GM12878 (cell line): ENCODE results near the gene CDC37L1. TPM values are rescaled to one million over a fixed set of nuclear protein-coding genes. Genes with fewer than 3 reads are reported as not detected.

Experiments
- ATAC-seq: fragments of 200-7000 bp; cut with Tn5 transposase; 3 replicates; pipeline ENCODE4 v1.9.1; 2020; ENCODE audit warnings: mild to moderate bottlenecking, moderate library complexity
- BruUV-seq: library from RNA; stranded (reverse); fragments of 400-500 nt; replicated peaks from 2 replicates; lab custom pipeline; 2021; lab: Mats Ljungman, UMichigan
- CTCF ChIA-PET: fragments of 300-600 bp; sonication (Branson Sonifier 250); formaldehyde crosslinking; extraction: SDS; loops from one replicate; lab custom pipeline; 2021; ENCODE audit warnings: inconsistent platforms; lab: Yijun Ruan, JAX
- POLR2A ChIA-PET: fragments of 350-600 bp; formaldehyde crosslinking; extraction: SDS; loops from one replicate; lab custom pipeline; 2021; ENCODE audit warnings: inconsistent platforms; lab: Charles Lee
- RAD21 ChIA-PET: fragments of 300-600 bp; sonication (Branson Sonifier 250); formaldehyde crosslinking; loops from one replicate; lab custom pipeline; 2023; ENCODE audit warnings: antibody characterized with exemption; ENCODE audit not compliant: unreplicated experiment; lab: Charles Lee
- SMC1A ChIA-PET: fragments of 300-600 bp; sonication (Branson Sonifier 250); formaldehyde crosslinking; loops from one replicate; lab custom pipeline; 2023; ENCODE audit not compliant: unreplicated experiment, uncharacterized antibody; lab: Charles Lee
- DNase-seq: peaks from one replicate; pipeline ENCODE4 v3.0.0-alpha.2; 2011; ENCODE audit warnings: low read depth, low spot score
- FAIRE-seq: peaks from 3 replicates; lab custom pipeline; 2011; peaks lifted over from hg19 to GRCh38; lab: Jason Lieb, UNC
- H2AFZ ChIP-seq: 2 replicates; pipeline ENCODE4 v1.6.0; 2011; ENCODE audit warnings: low read depth, low read length, control low read depth; ENCODE audit not compliant: control insufficient read depth
- H3K27ac ChIP-seq: 2 replicates; pipeline ENCODE4 v1.5.1; 2011; ENCODE audit warnings: control low read depth; ENCODE audit not compliant: control insufficient read depth, insufficient read depth
- H3K27me3 ChIP-seq, 2 experiments: replicated peaks in 1 of 2; 2 replicates each; pipeline versions ENCODE4 v1.6.0 to v1.6.1; 2011; ENCODE audit warnings: low read length in 1 of 2; ENCODE audit not compliant: control insufficient read depth in 2 of 2, insufficient read depth in 2 of 2
- H3K36me3 ChIP-seq, 2 experiments: 2 replicates each; pipeline ENCODE4 v1.5.1; 2011; ENCODE audit warnings: low read length in 1 of 2; ENCODE audit not compliant: control insufficient read depth in 2 of 2, insufficient read depth in 2 of 2
- H3K4me1 ChIP-seq: 2 replicates; pipeline ENCODE4 v1.6.1; 2011; ENCODE audit warnings: mild to moderate bottlenecking, low read length, moderate library complexity, mixed read lengths; ENCODE audit not compliant: control insufficient read depth, insufficient read depth
- H3K4me2 ChIP-seq: 2 replicates; pipeline ENCODE4 v1.6.0; 2011; ENCODE audit warnings: control low read depth; ENCODE audit not compliant: control insufficient read depth, insufficient read depth
- H3K4me3 ChIP-seq: fragments of 200-600 bp; sonication (generic); 2 replicates; pipeline ENCODE4 v1.5.1; 2016
- H3K79me2 ChIP-seq: 2 replicates; pipeline ENCODE4 v1.6.0; 2011; ENCODE audit warnings: low read length; ENCODE audit not compliant: control insufficient read depth, insufficient read depth
- H3K9ac ChIP-seq: 2 replicates; pipeline ENCODE4 v1.8.0; 2011; ENCODE audit warnings: low read length, control low read depth, mixed read lengths; ENCODE audit not compliant: control insufficient read depth, insufficient read depth
- H3K9me3 ChIP-seq: replicated peaks from 3 replicates; pipeline ENCODE4 v1.5.1; 2011; ENCODE audit warnings: mild to moderate bottlenecking, low read length; ENCODE audit not compliant: control insufficient read depth, insufficient read depth
- H4K20me1 ChIP-seq: 2 replicates; pipeline ENCODE4 v1.6.0; 2011; ENCODE audit not compliant: control insufficient read depth, insufficient read depth
- ETV6 ChIP-seq, 2 experiments: fragments of 450-650 bp in 1 of 2; IDR thresholded peaks in 1 of 2; conservative IDR thresholded peaks in 1 of 2; 2 replicates each; pipeline ENCODE4 v1.6.1; 2014; ENCODE audit warnings: antibody characterized with exemption in 1 of 2, borderline replicate concordance in 1 of 2, low read depth in 1 of 2, mild to moderate bottlenecking in 1 of 2, moderate library complexity in 1 of 2
- FOXK2 ChIP-seq: fragments of 450-650 bp; IDR thresholded peaks from 2 replicates; pipeline ENCODE4 v1.6.1; 2017; ENCODE audit warnings: mild to moderate bottlenecking, moderate library complexity
- POLR2AphosphoS2 ChIP-seq: IDR thresholded peaks from 2 replicates; pipeline ENCODE4 v1.6.1; 2011; ENCODE audit warnings: low read depth, mild to moderate bottlenecking, low read length, improper control_type of control experiment, moderate library complexity
- YBX1 ChIP-seq: fragments of 450-650 bp; IDR thresholded peaks from 2 replicates; pipeline ENCODE4 v1.6.1; 2016; ENCODE audit warnings: antibody characterized with exemption
- ZSCAN29 ChIP-seq: fragments of 450-650 bp; IDR thresholded peaks from 2 replicates; pipeline ENCODE4 v1.6.1; 2017; ENCODE audit warnings: mild to moderate bottlenecking, moderate library complexity
- WGBS: methylation state at CpG from one replicate; pipeline ENCODE4 v1.1.6; 2016; ENCODE audit warnings: low lambda C conversion rate; ENCODE audit not compliant: insufficient replicate concordance, insufficient coverage; ENCODE audit errors: missing lambda C conversion rate; 5-methylcytosine and 5-hydroxymethylcytosine counted together
- in situ Hi-C: fragments of 300-500 bp; cut with MboI; formaldehyde crosslinking; loops from 9 replicates; pipeline ENCODE4 v1.14.3; 2018; ENCODE audit warnings: mixed read lengths
- intact Hi-C: fragments of 100-400 bp; cut with micrococcal nuclease; formaldehyde crosslinking; loops from one replicate; pipeline ENCODE4 v1.14.2; 2022; ENCODE audit not compliant: unreplicated experiment
- polyA plus RNA-seq, 11 experiments: library from polyadenylated mRNA; depleted of rRNA in 4 of 11; unstranded in 6 of 11; stranded (reverse) in 5 of 11; fragments of >200 nt; fragmentation: Nextera tagmentation in 4 of 11; fragmentation: Illumina TruSeq in 1 of 11; extraction: Ambion mirVana in 4 of 11; extraction: Trizol in 1 of 11; gene quantifications; 1 replicate in 1 of 11; 2 replicates in 10 of 11; pipeline versions ENCODE4 v1.2.1 to v1.2.3, GENCODE V29; 2011 to 2016; ENCODE audit warnings: inconsistent platforms in 2 of 11, missing spikeins in 2 of 11, low read depth in 1 of 11
- total RNA-seq, 4 experiments: library from RNA; depleted of rRNA in 3 of 4; stranded (reverse); fragments of >200 nt in 3 of 4; fragmentation: Illumina TruSeq in 1 of 4; extraction: Trizol in 1 of 4; gene quantifications; 2 replicates each; pipeline versions ENCODE4 v1.2.1 to v1.2.3, GENCODE V29; 2013 to 2021
- TF ChIP-seq, protein P1 (sequence below): fragments of 450-650 bp; formaldehyde crosslinking; IDR thresholded peaks from 2 replicates; pipeline ENCODE4 v1.4.0; 2022; ENCODE audit warnings: mild to moderate bottlenecking, moderate library complexity
- TF ChIP-seq, protein P2 (sequence below), 3 experiments: IDR thresholded peaks in 2 of 3; conservative IDR thresholded peaks in 1 of 3; 2 replicates each; pipeline ENCODE4 v1.5.1; 2011; ENCODE audit warnings: low read depth in 3 of 3, low read length in 3 of 3, mild to moderate bottlenecking in 3 of 3, control low read depth in 2 of 3, moderate library complexity in 2 of 3, inconsistent platforms in 1 of 3, mixed read lengths in 1 of 3; ENCODE audit not compliant: control insufficient read depth in 2 of 3, insufficient read depth in 1 of 3; ENCODE audit errors: extremely low read depth in 1 of 3

The CDC37L1 gene
- total and polyA plus RNA-seq, 10 of the 15 experiments (the other 5 are each of a cell fraction or from before 2014, with no cell fraction given), result 2.2 to 16.6 (median 8.2) TPM

DNA sequence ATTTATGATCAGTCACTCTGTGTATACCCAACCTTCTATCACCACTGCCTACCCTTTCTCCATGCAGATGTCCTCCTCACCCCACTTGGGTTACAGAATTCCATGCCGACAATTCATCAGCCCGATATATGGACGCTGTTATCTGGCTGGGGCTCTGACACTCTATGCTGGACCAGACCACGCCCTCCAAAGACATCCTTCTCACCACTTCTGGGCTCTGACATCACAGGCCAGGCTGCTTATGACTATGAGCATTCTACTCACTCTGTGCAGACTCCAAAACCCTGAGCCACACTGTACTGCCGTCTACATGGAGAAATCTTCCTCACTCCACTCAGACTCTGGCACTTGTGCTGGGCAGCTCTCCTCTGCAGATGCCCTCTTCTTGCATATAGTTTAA is 69.2 kb downstream of the CDC37L1 start:
- FAIRE-seq, result no peak
- in situ Hi-C loops, result no loop called here
- H3K9ac ChIP-seq, result no peak overlapping the region
- no peak overlapping the region for H3K4me2 ChIP-seq
- ChIA-PET CTCF (interaction anchor here (0.7 to 8.7 kb wide), 13 partner anchors 12 to 852 kb away, joined by 3 to 53 read pairs (median 5); no protein-coding TSS in a partner anchor), SMC1A (interaction anchor here (0.9 to 1.8 kb wide), 4 partner anchors 13 to 144 kb away, joined by 3 to 6 read pairs (median 5); no protein-coding TSS in a partner anchor), RAD21 (interaction anchor here (0.8 to 2.2 kb wide), 3 partner anchors 175 to 690 kb away, joined by 3 to 8 read pairs (median 6); partner anchors contain the start of gene PLGRKT)
- WGBS, result 78% methylated on average over 5 of the region's 5 CpGs
- no peak overlapping the region for H3K4me3 ChIP-seq
- H3K27me3 ChIP-seq, result no peaks in the 10 kb centered on the region
- peak; percentile 61 for ATAC-seq
- no peaks in the 10 kb centered on the region for H3K4me1 ChIP-seq
- H3K36me3 ChIP-seq, result no peaks in the 10 kb centered on the region
- no TSS peak for BruUV-seq
- no peak for TF ChIP-seq ETV6 (conservative IDR thresholded peaks at IDR 0.05 in 1 of 2, IDR thresholded peaks at IDR 0.05 in 1 of 2; ENCODE audit: borderline replicate concordance in 1 of 2, low read depth in 1 of 2)
- no peak for TF ChIP-seq FOXK2
- TF ChIP-seq, protein P1, sequence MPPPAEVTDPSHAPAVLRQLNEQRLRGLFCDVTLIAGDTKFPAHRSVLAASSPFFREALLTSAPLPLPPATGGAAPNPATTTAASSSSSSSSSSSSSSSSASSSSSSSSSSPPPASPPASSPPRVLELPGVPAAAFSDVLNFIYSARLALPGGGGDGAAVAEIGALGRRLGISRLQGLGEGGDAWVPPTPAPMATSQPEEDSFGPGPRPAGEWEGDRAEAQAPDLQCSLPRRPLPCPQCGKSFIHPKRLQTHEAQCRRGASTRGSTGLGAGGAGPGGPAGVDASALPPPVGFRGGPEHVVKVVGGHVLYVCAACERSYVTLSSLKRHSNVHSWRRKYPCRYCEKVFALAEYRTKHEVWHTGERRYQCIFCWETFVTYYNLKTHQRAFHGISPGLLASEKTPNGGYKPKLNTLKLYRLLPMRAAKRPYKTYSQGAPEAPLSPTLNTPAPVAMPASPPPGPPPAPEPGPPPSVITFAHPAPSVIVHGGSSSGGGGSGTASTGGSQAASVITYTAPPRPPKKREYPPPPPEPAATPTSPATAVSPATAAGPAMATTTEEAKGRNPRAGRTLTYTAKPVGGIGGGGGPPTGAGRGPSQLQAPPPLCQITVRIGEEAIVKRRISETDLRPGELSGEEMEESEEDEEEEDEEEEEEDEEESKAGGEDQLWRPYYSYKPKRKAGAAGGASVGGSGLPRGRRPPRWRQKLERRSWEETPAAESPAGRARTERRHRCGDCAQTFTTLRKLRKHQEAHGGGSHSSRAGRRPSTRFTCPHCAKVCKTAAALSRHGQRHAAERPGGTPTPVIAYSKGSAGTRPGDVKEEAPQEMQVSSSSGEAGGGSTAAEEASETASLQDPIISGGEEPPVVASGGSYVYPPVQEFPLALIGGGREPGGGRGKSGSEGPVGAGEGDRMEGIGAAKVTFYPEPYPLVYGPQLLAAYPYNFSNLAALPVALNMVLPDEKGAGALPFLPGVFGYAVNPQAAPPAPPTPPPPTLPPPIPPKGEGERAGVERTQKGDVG (CRISPR knock-in tag), result no peak
- TF ChIP-seq ZSCAN29, result no peak
- TF ChIP-seq, protein P2, sequence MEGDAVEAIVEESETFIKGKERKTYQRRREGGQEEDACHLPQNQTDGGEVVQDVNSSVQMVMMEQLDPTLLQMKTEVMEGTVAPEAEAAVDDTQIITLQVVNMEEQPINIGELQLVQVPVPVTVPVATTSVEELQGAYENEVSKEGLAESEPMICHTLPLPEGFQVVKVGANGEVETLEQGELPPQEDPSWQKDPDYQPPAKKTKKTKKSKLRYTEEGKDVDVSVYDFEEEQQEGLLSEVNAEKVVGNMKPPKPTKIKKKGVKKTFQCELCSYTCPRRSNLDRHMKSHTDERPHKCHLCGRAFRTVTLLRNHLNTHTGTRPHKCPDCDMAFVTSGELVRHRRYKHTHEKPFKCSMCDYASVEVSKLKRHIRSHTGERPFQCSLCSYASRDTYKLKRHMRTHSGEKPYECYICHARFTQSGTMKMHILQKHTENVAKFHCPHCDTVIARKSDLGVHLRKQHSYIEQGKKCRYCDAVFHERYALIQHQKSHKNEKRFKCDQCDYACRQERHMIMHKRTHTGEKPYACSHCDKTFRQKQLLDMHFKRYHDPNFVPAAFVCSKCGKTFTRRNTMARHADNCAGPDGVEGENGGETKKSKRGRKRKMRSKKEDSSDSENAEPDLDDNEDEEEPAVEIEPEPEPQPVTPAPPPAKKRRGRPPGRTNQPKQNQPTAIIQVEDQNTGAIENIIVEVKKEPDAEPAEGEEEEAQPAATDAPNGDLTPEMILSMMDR (IDR thresholded peaks at IDR 0.05 in 2 of 3, conservative IDR thresholded peaks at IDR 0.05 in 1 of 3; ENCODE audit: control insufficient read depth in 2 of 3, extremely low read depth in 1 of 3, insufficient read depth in 1 of 3, low read depth in 3 of 3, low read length in 3 of 3), result no peak
- no peak for TF ChIP-seq YBX1
- TF ChIP-seq POLR2AphosphoS2, result no peak
- TF ChIP-seq, all 136 proteins: peak for 0
- Histone ChIP-seq H4K20me1 (no peaks in the 10 kb centered on the region), H3K79me2 (no peaks in the 10 kb centered on the region), H2AFZ (no peak overlapping the region), H3K9me3 (no peaks in the 10 kb centered on the region), H3K27ac (no peak overlapping the region)
- POLR2A ChIA-PET, result interaction anchor here (1.0 kb wide), 1 partner anchor 236 kb away, joined by 3 read pairs; the partner anchor contains the start of gene JAK2
- DNase-seq, result no peak
- intact Hi-C loops, result loop anchor here (5.0 kb wide), 1 partner anchor 146 kb away; no protein-coding TSS in a partner anchor
